Upper lobe of right lung (tissue), 1 donor: Measurements from ENCODE around the gene CEP104. TPM values are rescaled to one million over a fixed set of nuclear protein-coding genes. Genes with fewer than 3 reads are reported as not detected.

Experiments used
- ATAC-seq: fragments of 200-7000 bp; cut with Tn5 transposase; one replicate; pipeline ENCODE4 v1.9.1; 2020; ENCODE audit warnings: mild to moderate bottlenecking, moderate library complexity
- DNase-seq: peaks from one replicate; pipeline ENCODE4 v3.0.0-alpha.2; 2020
- H3K27ac ChIP-seq: fragments of 200-600 bp; one replicate; pipeline ENCODE4 v1.8.0; 2022
- H3K27me3 ChIP-seq: fragments of 200-600 bp; one replicate; pipeline ENCODE4 v1.8.0; 2022; ENCODE audit warnings: mild to moderate bottlenecking
- H3K36me3 ChIP-seq: fragments of 200-600 bp; one replicate; pipeline ENCODE4 v1.8.0; 2022
- H3K4me1 ChIP-seq: fragments of 200-600 bp; one replicate; pipeline ENCODE4 v1.8.0; 2022
- H3K4me3 ChIP-seq: fragments of 200-600 bp; one replicate; pipeline ENCODE4 v1.8.0; 2022; ENCODE audit warnings: mild to moderate bottlenecking
- H3K9me3 ChIP-seq: fragments of 200-600 bp; one replicate; pipeline ENCODE4 v1.8.0; 2022
- intact Hi-C: fragments of 100-400 bp; cut with DNase I; formaldehyde crosslinking; loops from one replicate; pipeline ENCODE4 v1.11.0; 2022
- total RNA-seq: library from RNA; stranded (reverse); fragmentation: NEBNext Ultra II Directional; extraction: Animal tissue kit (Norgen Biotek cat#: 25700); gene quantifications from one replicate; pipeline ENCODE4 v1.2.1, GENCODE V29; 2021
- TF ChIP-seq, protein P1 (sequence below): fragments of 200-600 bp; IDR thresholded peaks from one replicate; pipeline ENCODE4 v1.8.0; 2022; ENCODE audit warnings: antibody characterized with exemption
- donor health status: DM: no; HTN: yes; CAD: no; lungs with severe emphysema.

CEP104 gene
- total RNA-seq, 1 donor from 2014 or later: 61.0 TPM

DNA sequence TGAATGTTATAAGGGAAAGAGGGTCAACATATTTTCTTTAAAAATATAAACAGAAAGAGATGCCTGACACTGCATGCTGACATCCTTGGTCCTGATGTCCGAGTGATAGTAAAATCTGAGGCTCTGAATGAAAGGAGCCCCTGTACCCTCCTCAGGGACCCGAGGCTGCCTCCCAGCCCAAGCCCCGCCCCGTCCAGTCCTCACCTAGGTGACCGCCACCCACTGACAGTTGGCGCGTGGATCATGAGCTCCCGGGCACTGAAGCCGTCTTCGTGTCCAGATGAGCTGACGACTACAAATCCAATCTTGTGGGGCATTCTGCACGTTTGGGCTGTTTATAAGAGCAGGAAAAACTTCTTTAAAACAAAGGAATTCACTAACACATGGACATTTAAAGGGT, 4.9 kb downstream of the CEP104 start:
- H3K4me3 ChIP-seq: no peak overlapping the region
- DNase-seq: no peak
- no peaks in the 10 kb centered on the region for H3K27me3 ChIP-seq
- no peaks in the 10 kb centered on the region for H3K9me3 ChIP-seq
- intact Hi-C loops: no loop called here
- TF ChIP-seq, protein P1, sequence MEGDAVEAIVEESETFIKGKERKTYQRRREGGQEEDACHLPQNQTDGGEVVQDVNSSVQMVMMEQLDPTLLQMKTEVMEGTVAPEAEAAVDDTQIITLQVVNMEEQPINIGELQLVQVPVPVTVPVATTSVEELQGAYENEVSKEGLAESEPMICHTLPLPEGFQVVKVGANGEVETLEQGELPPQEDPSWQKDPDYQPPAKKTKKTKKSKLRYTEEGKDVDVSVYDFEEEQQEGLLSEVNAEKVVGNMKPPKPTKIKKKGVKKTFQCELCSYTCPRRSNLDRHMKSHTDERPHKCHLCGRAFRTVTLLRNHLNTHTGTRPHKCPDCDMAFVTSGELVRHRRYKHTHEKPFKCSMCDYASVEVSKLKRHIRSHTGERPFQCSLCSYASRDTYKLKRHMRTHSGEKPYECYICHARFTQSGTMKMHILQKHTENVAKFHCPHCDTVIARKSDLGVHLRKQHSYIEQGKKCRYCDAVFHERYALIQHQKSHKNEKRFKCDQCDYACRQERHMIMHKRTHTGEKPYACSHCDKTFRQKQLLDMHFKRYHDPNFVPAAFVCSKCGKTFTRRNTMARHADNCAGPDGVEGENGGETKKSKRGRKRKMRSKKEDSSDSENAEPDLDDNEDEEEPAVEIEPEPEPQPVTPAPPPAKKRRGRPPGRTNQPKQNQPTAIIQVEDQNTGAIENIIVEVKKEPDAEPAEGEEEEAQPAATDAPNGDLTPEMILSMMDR: no peak
- no peak for ATAC-seq
- H3K36me3 ChIP-seq: peaks cover 32% of the 10 kb centered on the region
- peaks cover 9% of the 10 kb centered on the region for H3K4me1 ChIP-seq
- H3K27ac ChIP-seq: no peak overlapping the region

DNA sequence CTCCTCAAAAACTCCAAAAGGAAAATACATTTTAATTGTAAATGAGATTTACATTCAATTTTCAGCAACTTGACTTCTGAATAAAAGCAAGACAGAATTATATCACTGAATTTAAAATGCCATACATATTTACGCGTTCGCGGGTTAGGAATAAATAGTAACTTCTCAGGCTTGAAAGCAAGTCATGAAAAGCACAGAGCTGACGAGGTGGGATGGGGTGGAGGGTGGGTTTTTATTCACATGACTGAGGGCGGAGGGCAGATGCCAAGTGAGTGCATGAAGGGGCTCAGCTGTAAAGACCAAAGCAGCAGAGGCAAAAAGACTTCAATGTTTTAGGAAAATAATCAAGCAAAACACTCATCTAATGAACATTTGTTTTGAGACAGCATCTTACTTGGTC, 5.7 kb downstream of the CEP104 start:
- TF ChIP-seq, protein P1: no peak
- Histone ChIP-seq H3K4me3 (no peak overlapping the region), H3K9me3 (no peaks in the 10 kb centered on the region), H3K27me3 (no peaks in the 10 kb centered on the region), H3K36me3 (peaks cover 40% of the 10 kb centered on the region), H3K27ac (no peak overlapping the region), H3K4me1 (peaks cover 9% of the 10 kb centered on the region)
- ATAC-seq (no peak), DNase-seq (no peak)
- intact Hi-C loops: no loop called here

DNA sequence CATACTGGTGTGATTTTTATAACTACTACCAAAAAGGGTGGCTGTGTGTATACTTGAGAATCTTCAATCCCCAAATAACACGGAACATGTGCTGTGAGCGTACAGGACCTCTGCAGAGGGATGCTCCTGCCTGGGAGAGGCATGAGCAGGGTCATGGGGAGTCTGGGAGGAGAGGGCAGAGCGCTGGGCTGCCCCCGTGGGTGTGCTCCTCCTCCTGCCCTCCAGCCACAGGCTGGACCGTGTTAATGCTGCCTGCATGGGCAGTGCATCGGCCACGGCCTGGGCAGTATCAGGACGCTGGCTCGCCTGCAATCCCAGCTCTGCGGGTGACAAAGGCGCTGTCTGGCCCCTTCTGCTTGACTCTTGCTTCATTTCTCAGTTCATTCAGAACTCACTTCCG, 6.2 kb downstream of the CEP104 start:
- TF ChIP-seq, protein P1: no peak
- peak; percentile 12 for ATAC-seq
- Histone ChIP-seq H3K36me3 (peaks cover 42% of the 10 kb centered on the region), H3K27ac (no peak overlapping the region), H3K4me3 (no peak overlapping the region), H3K27me3 (no peaks in the 10 kb centered on the region), H3K9me3 (no peaks in the 10 kb centered on the region), H3K4me1 (peaks cover 7% of the 10 kb centered on the region)
- DNase-seq: no peak
- intact Hi-C loops: no loop called here

DNA sequence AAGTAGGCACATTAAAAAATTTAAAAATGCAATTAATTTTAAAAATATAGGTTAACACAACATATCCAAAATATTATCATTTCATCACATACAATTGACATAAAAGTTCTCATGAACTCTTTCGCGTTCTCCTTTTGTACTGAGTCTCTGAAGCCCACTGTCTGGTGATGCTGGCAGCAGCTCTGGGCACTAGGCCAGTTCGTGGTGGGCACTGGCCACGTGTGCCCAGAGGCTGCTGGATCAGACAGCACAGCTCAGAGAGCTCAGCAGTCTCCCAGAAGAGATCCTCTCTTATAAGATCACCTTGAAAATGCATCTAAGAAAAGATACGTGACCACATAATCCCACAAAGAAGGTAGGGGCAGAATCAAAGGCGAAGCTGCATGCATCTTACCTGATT, 9.9 kb downstream of the CEP104 start:
- no peaks in the 10 kb centered on the region for H3K4me1 ChIP-seq

DNA sequence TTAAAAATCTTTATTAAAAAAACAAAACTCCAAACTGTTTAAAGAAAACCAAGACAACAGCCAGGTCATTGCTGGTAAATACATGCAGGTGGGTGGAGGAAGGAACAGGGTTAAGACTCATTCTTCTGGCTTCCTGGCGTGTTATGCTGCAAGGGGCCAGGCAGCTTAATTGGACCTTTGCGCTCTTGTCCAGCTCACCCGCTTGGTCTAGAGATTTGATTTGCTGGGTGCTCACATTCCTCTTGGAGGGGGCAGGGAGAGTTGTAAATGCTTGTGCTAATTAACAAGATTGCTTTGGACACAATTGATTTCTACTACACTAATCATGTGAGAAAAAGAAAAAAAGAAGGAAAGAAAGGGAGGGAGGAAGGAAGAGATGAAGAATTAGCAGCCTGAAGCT, 10.5 kb downstream of the CEP104 start:
- no peak for DNase-seq
- Histone ChIP-seq H3K27ac (no peak overlapping the region), H3K36me3 (peaks cover 71% of the 10 kb centered on the region), H3K9me3 (no peaks in the 10 kb centered on the region), H3K4me1 (no peaks in the 10 kb centered on the region), H3K27me3 (no peaks in the 10 kb centered on the region), H3K4me3 (no peak overlapping the region)
- no peak for ATAC-seq
- TF ChIP-seq, protein P1: no peak
- intact Hi-C loops: no loop called here

More for the DNA sequence above, 9.9 kb downstream of the CEP104 start:
- DNase-seq (no peak), ATAC-seq (no peak)
- intact Hi-C loops: no loop called here
- Histone ChIP-seq H3K36me3 (peaks cover 73% of the 10 kb centered on the region), H3K4me3 (no peak overlapping the region), H3K27ac (no peak overlapping the region), H3K9me3 (no peaks in the 10 kb centered on the region), H3K27me3 (no peaks in the 10 kb centered on the region)
- TF ChIP-seq, protein P1: no peak

DNA sequence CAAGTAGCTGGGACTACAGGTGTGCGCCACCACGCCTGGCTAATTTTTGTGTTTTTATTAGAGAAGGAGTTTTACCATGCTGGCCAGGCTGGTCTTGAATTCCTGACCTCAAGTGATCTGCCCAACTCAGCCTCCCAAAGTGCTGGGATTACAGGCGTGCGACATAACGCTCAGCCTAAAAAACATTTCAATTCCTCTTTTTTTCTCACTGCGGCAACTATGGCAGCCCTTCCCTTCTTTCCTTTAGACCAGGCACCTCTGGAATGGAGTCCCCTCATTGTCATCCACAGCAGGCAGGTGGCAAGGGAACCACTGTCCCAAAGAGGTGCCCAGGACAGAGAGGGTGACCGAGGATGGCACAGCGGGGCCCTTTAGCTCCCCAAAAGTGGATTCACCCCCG, 14.1 kb downstream of the CEP104 start:
- Histone ChIP-seq H3K4me3 (no peak overlapping the region), H3K4me1 (no peaks in the 10 kb centered on the region), H3K27ac (no peak overlapping the region), H3K36me3 (peaks cover 84% of the 10 kb centered on the region), H3K27me3 (no peaks in the 10 kb centered on the region), H3K9me3 (no peaks in the 10 kb centered on the region)
- TF ChIP-seq, protein P1: no peak
- DNase-seq (peak; percentile 21), ATAC-seq (no peak)
- intact Hi-C loops: no loop called here
